CD4-positive, alpha-beta T cell treated with Interleukin-6 for 4 hours (primary cell): Measurements from ENCODE around the gene SCMH1.
"Not testable (repeated sequence)": the region's sequence is repeated elsewhere in the genome, so short reads cannot be mapped to it uniquely, and the experiment has no call there.

Experiments
- DNase-seq: peaks from one replicate; pipeline ENCODE4 v3.0.0-alpha.2; 2020; ENCODE audit warnings: mixed read lengths

SCMH1 gene

DNA sequence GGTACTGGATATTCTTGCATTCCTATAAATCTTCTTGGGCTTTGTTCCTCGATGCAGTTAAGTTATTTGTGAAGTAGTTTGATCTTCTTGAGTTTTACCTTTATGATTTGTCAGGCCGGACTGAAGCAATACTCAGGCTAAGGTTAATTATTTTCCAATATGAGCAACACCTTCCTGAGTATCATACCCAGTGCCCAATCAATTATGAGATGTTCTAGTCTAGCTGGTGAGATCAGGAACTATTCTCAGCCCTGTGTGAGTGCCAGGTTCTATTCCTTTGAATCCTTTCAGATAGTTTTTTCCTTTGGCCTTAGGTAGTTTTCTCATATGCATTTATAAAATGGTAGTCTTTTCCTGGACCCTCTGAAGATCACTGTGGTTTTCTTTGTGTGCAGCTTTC, 92.5 kb downstream of the SCMH1 start:
- DNase-seq = no peak

- DNase-seq = no peak
Observed at GRCh38 chr1:41144285-41144684, 97.8 kb downstream of the SCMH1 start.

GRCh38 chr1:41138549-41138948, 103.6 kb downstream of the SCMH1 start:
- no peak for DNase-seq

DNA sequence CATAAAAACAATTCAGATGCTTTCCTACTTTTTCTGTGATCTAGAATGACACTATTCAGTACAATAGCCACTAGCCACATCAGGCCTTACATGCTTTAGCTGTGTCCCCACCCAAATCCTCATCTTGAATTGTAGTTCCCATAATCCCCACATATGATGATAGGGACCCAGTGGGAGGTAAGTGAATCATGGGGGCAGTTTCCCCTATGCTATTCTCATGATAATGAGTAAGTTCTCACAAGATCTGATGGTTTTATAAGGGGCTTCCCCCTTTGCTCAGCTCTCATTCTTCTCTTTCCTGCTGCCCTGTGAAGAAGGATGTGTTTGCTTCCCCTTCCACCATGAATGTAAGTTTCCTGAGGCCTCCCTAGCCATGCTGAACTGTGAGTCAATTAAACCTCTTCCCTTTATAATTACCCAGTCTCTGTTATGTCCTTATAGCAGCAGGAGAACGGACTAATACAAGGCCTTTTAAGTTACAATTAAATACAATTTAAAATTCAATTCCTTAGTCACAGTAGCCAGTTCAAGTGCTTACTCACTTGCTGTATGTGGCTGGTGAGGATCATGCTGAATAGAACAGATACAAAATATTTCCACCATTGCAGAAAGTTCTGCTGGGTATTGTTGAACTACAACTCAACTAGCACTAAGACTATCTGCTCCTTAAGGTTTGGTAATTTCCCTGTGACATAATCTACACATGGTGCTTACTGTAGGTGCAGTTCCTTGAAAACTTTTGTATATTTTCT, 106.7 kb downstream of the SCMH1 start:
- no peak for DNase-seq

DNA sequence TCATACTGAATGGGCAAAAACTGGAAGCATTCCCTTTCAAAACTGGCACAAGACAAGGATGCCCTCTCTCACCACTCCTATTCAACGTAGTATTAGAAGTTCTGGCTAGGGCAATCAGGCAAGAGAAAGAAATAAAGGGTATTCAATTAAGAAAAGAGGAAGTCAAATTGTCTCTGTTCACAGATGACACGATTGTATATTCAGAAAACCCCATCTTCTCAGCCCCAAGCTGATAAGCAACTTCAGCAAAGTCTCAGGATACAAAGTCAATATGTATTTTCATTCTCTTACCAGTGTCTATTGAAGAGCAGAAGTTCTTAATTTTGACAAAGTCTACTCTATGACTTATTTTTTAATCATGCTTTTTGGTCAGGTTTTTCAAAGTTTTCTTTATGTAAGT, 107.8 kb downstream of the SCMH1 start:
- DNase-seq = not testable (repeated sequence)

- DNase-seq = peak; percentile 10
Observed at GRCh38 chr1:41122851-41123518, 119.1 kb downstream of the SCMH1 start.

- no peak for DNase-seq
Observed at GRCh38 chr1:41122148-41122547, 120.0 kb downstream of the SCMH1 start.

GRCh38 chr1:41118645-41119044, 123.5 kb downstream of the SCMH1 start:
- no peak for DNase-seq

DNA sequence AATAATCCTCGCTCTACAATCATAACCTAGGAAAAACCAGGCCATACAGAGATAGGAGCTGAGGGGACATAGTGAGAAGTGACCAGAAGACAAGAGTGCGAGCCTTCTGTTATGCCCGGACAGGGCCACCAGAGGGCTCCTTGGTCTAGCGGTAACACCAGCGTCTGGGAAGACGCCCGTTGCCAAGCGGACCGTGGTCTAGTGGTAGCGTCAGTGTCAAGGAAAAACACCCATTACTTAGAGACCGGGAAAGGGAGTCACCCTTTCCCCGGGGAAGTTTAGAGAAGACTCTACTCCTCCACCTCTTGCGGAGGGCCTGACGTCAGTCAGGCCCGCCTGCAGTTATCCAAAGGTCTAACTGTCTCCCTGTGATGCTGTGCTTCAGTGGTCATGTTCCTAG, 124.9 kb downstream of the SCMH1 start:
- not testable (repeated sequence) for DNase-seq

DNA sequence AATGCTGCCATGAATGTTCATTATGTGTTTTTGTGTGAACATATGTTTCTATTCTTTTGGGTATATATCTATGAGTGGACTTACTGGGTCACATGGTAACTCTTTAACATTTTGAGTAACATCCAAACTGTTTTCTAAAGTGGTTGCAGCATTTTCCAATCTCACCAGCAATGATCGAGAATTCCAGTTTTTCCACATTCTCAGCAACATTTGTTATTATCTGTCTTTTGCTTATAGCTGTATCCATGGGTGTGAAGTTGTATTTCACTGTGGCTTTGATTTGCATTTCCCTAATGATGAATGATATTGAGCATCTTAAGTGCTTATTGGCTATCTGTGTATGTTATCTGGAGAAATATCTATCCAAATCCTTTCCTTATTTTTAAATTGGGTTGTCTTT, 131.4 kb downstream of the SCMH1 start:
- no peak for DNase-seq

DNA sequence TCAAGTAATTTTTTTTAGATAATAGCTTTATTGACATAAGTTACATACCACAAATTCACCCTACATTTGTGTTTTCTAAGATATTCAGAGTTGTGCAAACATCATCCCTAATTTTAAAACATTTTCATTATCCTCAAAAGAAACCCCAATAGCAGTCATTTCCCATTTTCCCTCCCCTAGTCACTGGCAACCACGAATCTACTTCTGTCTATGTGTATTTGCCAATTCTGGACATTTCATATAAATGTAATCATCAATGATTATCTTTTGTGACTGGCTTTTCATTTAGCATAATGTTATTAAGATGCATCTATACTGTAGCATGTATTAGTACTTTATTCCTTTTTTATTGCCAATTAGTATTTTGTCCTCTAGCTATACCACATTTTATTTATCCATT, 131.8 kb downstream of the SCMH1 start:
- no peak for DNase-seq

DNA sequence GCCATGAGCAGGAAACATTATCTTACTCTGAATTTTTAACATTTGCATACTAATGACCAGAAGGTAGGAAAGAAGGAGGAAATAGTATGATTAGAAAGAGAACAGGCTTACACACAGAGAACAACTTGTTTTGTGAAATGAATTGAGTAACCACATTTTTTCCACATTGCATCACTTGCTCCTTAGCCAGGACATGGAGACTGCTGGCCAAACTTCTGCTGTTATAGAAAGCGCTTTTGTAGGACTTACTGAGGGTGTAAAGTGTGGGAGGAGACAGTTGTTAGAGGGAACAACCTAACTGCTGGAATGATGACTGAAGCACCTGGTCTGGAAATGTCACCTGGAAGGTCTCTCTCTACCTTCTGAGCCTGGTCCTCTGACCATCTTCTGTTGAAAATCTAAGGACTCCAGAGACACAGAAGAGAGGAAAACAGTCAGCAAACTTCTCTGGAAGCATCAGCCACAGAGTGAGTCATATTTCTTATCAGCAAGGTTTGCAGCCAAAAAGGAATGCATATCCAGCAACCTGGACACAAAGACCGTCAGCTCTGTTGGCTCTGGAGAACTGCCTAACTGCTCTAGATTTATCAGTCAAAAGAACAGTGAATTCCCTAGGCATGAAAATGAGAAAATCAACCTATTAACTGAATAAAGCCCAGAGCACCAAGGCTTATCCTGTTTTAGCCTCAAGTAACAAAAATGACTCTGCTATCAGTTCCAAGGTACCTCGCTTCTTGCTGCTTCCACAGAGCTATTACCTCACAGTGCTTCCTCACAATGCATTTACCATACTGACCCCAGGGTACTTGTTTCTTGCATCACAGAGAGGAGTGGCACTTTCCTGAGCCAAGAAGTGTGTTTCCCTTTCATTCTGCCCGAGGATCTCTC, 132.6 kb downstream of the SCMH1 start:
- no peak for DNase-seq

DNA sequence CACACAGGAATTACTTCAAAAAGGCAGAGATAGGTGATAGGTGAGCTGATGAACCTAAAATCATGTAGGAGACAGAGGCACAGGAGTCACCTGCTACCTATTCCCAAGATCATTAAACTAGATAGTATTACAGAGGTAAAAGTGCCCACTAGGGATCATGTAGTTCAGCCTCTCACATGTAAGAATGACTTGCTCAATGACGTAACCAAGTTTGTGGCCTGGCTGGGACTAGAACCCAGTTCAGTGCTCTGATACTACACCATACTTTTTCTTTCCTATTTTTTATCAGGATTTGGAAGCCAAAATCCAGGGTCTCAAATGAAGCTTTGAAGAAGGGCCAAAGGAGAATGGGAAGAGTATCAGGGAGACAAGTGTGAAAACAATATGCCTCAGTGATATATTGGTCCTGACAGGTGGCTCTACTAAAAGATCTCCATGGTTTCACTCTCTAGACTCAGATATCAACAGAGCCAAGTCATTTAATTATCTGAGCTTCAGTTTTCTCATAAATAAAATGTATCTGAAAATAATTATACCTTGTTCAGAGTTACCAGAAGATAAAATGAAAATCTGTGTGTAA, 133.3 kb downstream of the SCMH1 start:
- DNase-seq = no peak

DNA sequence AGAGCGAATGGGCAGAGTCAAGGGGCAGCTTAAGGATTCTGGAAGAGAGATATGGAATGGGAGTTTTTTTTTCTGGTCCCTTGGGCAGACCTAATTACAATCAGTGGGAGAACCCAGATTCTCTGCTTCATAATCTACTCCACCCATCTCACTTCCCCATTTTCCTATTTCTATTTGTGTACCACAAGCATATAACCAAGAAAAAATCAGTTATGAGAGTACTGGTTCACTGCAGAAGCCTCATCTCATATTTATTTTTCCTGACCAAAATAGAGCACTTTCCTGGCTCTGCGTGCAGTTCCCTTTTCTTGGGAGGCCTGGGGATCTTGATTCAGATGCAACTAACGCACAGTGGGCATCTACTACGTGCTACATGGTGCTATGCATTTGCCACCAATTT, 138.3 kb downstream of the SCMH1 start:
- no peak for DNase-seq

DNA sequence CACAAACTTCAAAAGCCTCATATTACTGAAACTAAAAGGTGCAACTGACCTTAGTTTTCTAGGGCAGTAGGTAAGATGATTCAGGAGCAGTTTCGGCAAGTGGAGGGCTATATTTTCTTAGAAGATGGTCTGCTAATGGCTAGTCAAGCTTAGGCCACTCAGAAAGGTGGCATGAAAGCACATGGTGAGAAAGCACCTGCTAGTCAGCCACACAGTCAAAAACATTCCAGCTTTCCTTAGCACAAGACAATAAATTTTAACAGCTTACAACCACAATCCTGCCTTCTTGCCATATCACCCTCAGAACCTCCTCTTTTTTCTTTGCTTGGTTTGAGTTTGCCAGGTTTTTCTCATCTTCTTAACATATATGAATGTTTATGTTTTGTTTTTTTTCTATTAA, 139.5 kb downstream of the SCMH1 start:
- no peak for DNase-seq

- DNase-seq = no peak
Observed at GRCh38 chr1:41101950-41102607, 140.0 kb downstream of the SCMH1 start.

- no peak for DNase-seq
Observed at GRCh38 chr1:41101076-41101475, 141.0 kb downstream of the SCMH1 start.

DNA sequence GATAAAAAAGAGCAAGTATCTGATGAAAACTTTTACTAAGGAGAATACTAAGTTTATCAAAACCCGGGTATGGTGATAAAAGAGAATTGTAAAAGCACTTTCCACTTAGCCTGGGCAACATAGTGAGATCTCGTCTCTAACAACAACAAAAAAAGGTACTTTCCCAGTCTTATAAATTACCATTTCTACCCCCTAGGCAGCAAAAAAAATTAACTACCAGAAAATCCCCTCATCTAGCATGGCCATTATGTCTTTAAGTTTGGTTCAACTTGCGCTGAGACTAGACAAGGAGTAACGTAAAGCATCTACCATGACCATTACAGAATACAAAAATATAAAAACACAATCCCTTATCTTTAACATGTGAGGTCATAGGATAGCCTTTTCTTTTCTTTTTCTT, 141.9 kb downstream of the SCMH1 start:
- DNase-seq = no peak

- DNase-seq = no peak
Observed at GRCh38 chr1:41098730-41099460, 143.2 kb downstream of the SCMH1 start.

GRCh38 chr1:41097105-41097504, 145.0 kb downstream of the SCMH1 start:
- DNase-seq = no peak

DNA sequence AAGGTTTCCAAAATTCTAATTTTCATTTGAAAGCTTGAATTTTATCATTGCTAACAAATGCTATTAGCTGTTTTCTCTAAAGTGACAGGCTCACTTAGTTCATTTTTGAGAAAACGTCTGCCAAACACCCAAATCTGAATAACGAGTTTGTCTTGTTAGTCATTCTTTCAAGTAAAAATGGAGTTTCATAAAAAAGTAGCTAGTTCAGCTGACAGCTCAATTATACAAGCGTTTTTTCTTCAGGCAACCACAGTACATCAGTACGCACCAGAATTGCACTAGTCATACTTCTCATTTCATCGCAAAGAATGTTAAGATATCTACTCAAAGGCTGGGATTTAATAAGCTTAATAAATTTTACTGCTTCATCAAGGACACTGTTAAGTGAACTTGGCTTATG, 148.3 kb downstream of the SCMH1 start:
- DNase-seq = no peak

DNA sequence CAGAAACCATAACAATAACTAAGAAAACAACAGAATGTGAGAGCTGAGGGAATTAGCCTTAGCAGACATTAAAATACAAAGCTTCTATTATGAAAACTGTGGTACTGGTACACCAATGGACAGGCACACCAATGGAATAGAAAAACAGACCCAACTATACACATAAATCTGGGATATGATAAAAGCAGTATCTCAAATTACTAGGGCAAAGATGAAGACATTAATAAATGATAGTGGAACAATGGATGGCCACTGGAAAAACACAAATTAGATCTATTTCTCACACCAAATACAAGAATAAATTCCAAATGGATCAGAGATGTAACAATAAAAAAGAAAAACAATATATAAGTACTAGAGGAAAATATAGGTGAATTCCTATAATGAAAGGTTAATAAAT, 155.2 kb downstream of the SCMH1 start:
- no peak for DNase-seq
